Measurements from ENCODE around the gene GRID1.

- TF ChIP-seq CTCF (IDR thresholded peaks at IDR 0.05; ENCODE audit: insufficient read depth, low read depth, low read length) (no peak), EZH2 (IDR thresholded peaks at IDR 0.05; ENCODE audit: insufficient read depth, low read length) (no peak)
Measured at GRCh38 chr10:86103391-86104101, 263.0 kb downstream of the GRID1 start.
